GM18526 (cell line): ENCODE data around the gene CCND2.

ENCODE experiments used
- POLR2A ChIP-seq: IDR thresholded peaks from 3 replicates; pipeline ENCODE4 v1.6.1; 2011; ENCODE audit not compliant: insufficient read length; ENCODE audit errors: extremely low read depth

The CCND2 gene

GRCh38 chr12:4273652-4274395, at the start of gene CCND2:
TSS of gene CCND2 (plus strand) at chr12:4273762. CDS start at chr12:4274041, 279 bp downstream.
- TF ChIP-seq POLR2A = peak; percentile 97

GRCh38 chr12:4224206-4224889, 49.2 kb upstream of the CCND2 start:
- TF ChIP-seq POLR2A = no peak

- no peak for TF ChIP-seq POLR2A
These were observed 48.0 kb upstream of the CCND2 start for GRCh38 chr12:4225571-4225970.

- TF ChIP-seq POLR2A = no peak
These were observed 46.5 kb upstream of the CCND2 start for GRCh38 chr12:4227046-4227445.

- TF ChIP-seq POLR2A = no peak
These were observed 45.4 kb upstream of the CCND2 start for GRCh38 chr12:4228122-4228580.

- no peak for TF ChIP-seq POLR2A
These were observed 43.0 kb upstream of the CCND2 start for GRCh38 chr12:4230526-4230925.

- TF ChIP-seq POLR2A = no peak
These were observed 35.0 kb upstream of the CCND2 start for GRCh38 chr12:4238577-4238976.

GRCh38 chr12:4239746-4240145, 33.8 kb upstream of the CCND2 start:
- no peak for TF ChIP-seq POLR2A

- no peak for TF ChIP-seq POLR2A
These were observed 33.3 kb upstream of the CCND2 start for GRCh38 chr12:4240161-4240783.

GRCh38 chr12:4240981-4241380, 32.6 kb upstream of the CCND2 start:
- no peak for TF ChIP-seq POLR2A

GRCh38 chr12:4241592-4241991, 32.0 kb upstream of the CCND2 start:
- no peak for TF ChIP-seq POLR2A

- TF ChIP-seq POLR2A = no peak
These were observed 31.0 kb upstream of the CCND2 start for GRCh38 chr12:4242595-4242994.

- TF ChIP-seq POLR2A = no peak
These were observed 30.5 kb upstream of the CCND2 start for GRCh38 chr12:4243091-4243490.

GRCh38 chr12:4244868-4245267, 28.7 kb upstream of the CCND2 start:
- TF ChIP-seq POLR2A = no peak

- TF ChIP-seq POLR2A = no peak
These were observed 28.1 kb upstream of the CCND2 start for GRCh38 chr12:4245446-4245845.

- no peak for TF ChIP-seq POLR2A
These were observed 27.4 kb upstream of the CCND2 start for GRCh38 chr12:4246116-4246515.

GRCh38 chr12:4250691-4251090, 22.9 kb upstream of the CCND2 start:
- no peak for TF ChIP-seq POLR2A
